Neural progenitor cell (in vitro differentiated cells): ENCODE measurements around the gene BICDL1.

Experiments
- EZH2 ChIP-seq: fragments of 200-600 bp; sonication (generic); IDR thresholded peaks from 2 replicates; pipeline ENCODE4 v1.6.1; 2017; ENCODE audit warnings: antibody characterized with exemption, mild to moderate bottlenecking, moderate library complexity
- EZH2phosphoT487 ChIP-seq: fragments of 200-600 bp; sonication (generic); IDR thresholded peaks from 2 replicates; pipeline ENCODE4 v1.6.1; 2017; ENCODE audit warnings: antibody characterized with exemption
- TF ChIP-seq, protein P1 (sequence below): fragments of 200-600 bp; sonication (generic); IDR thresholded peaks from 2 replicates; pipeline ENCODE4 v1.5.1; 2017; ENCODE audit warnings: antibody characterized with exemption, mild to moderate bottlenecking

DNA sequence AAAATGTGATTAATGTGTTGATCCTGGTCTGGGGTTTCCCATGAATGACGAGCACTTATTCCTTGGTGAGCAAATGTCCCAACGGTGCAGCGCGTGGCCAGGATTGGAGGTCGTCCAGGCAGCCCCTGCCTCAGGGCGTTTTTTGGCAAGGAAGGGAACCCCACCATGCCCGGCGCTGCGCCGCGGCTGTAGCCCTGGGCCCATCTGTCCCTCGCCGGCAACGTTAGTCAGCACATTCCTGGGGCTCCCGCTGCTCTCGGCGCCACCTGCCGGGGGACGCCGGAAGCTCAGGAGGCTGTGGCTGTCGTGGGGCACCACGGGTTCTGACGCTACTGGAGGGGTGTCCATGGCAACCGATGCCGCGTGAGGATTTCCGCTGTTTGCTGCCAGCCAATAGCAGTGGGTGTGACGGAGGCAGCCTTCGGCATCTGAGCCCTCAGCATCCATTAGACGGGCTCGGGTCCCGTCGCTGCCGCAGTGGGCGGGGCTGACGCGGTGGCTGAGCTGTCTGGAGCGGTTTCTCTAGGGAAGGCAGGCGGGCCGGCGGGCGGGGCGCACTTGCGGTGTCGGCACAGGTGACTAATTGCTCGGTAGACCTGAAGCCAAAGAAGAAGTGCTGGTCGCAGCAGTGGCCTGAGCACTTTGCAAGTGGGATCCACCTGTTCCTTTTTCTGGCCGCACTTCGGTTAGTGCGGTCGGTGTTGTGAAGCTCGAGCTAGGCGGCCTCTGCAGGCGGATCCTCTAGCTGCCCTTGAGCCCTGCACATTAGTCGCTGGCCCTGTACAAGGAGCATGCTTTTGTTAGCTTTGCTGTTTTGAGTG, 98.0 kb downstream of the BICDL1 start:
- TF ChIP-seq, protein P1, sequence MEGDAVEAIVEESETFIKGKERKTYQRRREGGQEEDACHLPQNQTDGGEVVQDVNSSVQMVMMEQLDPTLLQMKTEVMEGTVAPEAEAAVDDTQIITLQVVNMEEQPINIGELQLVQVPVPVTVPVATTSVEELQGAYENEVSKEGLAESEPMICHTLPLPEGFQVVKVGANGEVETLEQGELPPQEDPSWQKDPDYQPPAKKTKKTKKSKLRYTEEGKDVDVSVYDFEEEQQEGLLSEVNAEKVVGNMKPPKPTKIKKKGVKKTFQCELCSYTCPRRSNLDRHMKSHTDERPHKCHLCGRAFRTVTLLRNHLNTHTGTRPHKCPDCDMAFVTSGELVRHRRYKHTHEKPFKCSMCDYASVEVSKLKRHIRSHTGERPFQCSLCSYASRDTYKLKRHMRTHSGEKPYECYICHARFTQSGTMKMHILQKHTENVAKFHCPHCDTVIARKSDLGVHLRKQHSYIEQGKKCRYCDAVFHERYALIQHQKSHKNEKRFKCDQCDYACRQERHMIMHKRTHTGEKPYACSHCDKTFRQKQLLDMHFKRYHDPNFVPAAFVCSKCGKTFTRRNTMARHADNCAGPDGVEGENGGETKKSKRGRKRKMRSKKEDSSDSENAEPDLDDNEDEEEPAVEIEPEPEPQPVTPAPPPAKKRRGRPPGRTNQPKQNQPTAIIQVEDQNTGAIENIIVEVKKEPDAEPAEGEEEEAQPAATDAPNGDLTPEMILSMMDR: peak; percentile 90
- TF ChIP-seq EZH2: no peak
- TF ChIP-seq EZH2phosphoT487: no peak
